Astrocyte of the spinal cord (primary cell): ENCODE results near the gene BLCAP.
"Not testable (repeated sequence)": the region's sequence is repeated elsewhere in the genome, so short reads cannot be mapped to it uniquely, and the experiment has no call there.

Experiments used
- DNase-seq: peaks from one replicate; pipeline ENCODE4 v3.0.0; 2011; ENCODE audit warnings: low read depth, low spot score
- H3K4me3 ChIP-seq: 2 replicates; pipeline ENCODE4 v1.5.1; 2011; ENCODE audit warnings: low read depth, mild to moderate bottlenecking, low read length, moderate library complexity
- CTCF ChIP-seq: IDR thresholded peaks from 2 replicates; pipeline ENCODE4 v1.5.1; 2012; ENCODE audit warnings: low read depth, mild to moderate bottlenecking, low read length, inconsistent platforms
- in situ Hi-C: cut with HindIII; loops from 2 replicates; pipeline ENCODE4 v1.10.0; 2017; ENCODE audit warnings: low sequenced_read_pairs

BLCAP gene

GRCh38 chr20:37473249-37474000 is 54.3 kb downstream of the BLCAP start:
- DNase-seq, result no peak
- TF ChIP-seq CTCF, result no peak
- H3K4me3 ChIP-seq, result no peak overlapping the region
- in situ Hi-C loops, result no loop called here

- in situ Hi-C loops, DNase-seq: not testable (repeated sequence)
These were observed 55.2 kb downstream of the BLCAP start for GRCh38 chr20:37472435-37472834.

GRCh38 chr20:37471741-37472235 is 55.9 kb downstream of the BLCAP start:
- no peak for DNase-seq
- H3K4me3 ChIP-seq, result no peak overlapping the region
- in situ Hi-C loops, result no loop called here
- TF ChIP-seq CTCF, result no peak

More at GRCh38 chr20:37472435-37472834, 55.2 kb downstream of the BLCAP start:
- not testable (repeated sequence) for H3K4me3 ChIP-seq

GRCh38 chr20:37470190-37470589 is 57.5 kb downstream of the BLCAP start:
- H3K4me3 ChIP-seq, DNase-seq, in situ Hi-C loops: not testable (repeated sequence)

- no peak for DNase-seq
- no peak for TF ChIP-seq CTCF
- no peak overlapping the region for H3K4me3 ChIP-seq
- in situ Hi-C loops, result no loop called here
These were observed 58.1 kb downstream of the BLCAP start for GRCh38 chr20:37469531-37469930.

GRCh38 chr20:37468886-37469285 is 58.8 kb downstream of the BLCAP start:
- in situ Hi-C loops, result no loop called here
- DNase-seq, result no peak
- H3K4me3 ChIP-seq, result no peak overlapping the region
- TF ChIP-seq CTCF, result no peak
